ENCODE results near the gene ABCG8.

ABCG8 gene

DNA sequence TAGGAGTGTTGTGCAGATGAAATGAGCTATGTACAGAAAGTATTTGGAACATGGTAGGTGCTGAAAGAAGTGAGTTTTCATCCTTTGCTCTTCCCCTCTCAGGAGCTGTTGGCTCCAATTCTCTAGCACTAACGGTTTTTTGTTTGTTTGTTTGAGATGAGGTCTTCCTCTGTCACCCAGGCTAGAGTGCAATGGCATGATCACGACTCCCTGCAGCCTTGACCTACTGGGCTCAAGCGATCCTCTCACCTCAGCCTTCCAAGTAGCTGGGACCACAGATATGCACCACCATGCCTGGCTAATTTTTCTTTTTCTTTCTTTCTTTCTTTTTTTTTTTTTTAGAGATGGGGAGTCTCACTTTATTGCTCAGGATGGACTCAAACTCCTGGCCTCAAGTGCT is 12.9 kb upstream of the ABCG8 start:
- DNase-seq (ENCODE audit: low read depth in 4 of 4, low spot score in 1 of 4): no peak

- no peak for DNase-seq (ENCODE audit: low read depth in 4 of 4, low spot score in 1 of 4)
Observed at GRCh38 chr2:43826305-43827250, 12.2 kb upstream of the ABCG8 start.

DNA sequence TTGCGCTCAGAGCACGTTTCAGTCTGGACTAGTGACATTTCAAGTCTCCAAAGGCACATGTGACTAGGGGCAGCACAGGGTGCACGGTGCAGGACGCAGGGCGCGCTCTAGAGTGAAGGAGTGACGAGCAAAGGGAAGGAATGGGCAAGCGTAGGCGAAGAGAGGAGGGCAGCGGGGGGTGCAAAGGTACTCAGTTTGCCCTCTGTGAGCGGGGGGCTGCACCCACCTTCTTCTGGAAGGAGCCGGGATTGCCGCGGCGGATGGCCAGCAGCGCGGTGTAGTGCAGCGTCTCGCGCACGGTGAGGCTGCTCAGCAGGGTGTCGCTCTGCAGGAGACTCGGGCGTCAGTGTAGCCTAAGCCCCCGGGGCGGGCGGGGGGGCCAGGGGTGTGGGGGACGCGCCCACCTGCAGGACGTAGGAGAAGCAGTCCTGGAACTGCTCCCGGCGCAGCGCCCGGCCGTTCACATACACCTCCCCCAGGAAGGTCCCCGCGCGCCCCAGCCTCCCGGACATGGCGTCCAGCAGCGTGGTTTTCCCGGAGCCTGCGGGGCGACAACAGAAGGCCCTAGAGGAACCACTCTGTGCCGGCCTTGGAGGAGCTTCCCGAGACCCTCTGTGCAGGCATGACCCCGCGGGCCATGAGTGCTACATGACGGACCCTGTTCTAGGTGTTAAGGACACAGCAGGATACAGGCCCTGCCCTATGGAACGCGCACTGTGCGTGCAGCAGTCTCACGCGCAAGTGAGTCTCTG is 7.1 kb upstream of the ABCG8 start:
- DNase-seq (ENCODE audit: low read depth in 4 of 4, low spot score in 1 of 4): no peak

- no peak for DNase-seq (ENCODE audit: low read depth in 4 of 4, low spot score in 1 of 4)
Observed at GRCh38 chr2:43832457-43832856, 6.3 kb upstream of the ABCG8 start.

GRCh38 chr2:43837033-43837432 is 1.7 kb upstream of the ABCG8 start:
- DNase-seq (ENCODE audit: low read depth in 4 of 4, low spot score in 1 of 4): no peak

GRCh38 chr2:43837831-43838559 is 776 bp upstream of the ABCG8 start:
- DNase-seq (ENCODE audit: low read depth in 4 of 4, low spot score in 1 of 4): no peak

- DNase-seq (ENCODE audit: low read depth in 4 of 4, low spot score in 1 of 4): no peak
Observed at GRCh38 chr2:43839776-43840564, 1.2 kb downstream of the ABCG8 start.

- no peak for DNase-seq (ENCODE audit: low read depth in 4 of 4, low spot score in 1 of 4)
Observed at GRCh38 chr2:43840965-43841364, 2.2 kb downstream of the ABCG8 start.

- no peak for DNase-seq (ENCODE audit: low read depth in 4 of 4, low spot score in 1 of 4)
Observed at GRCh38 chr2:43841949-43842865, 3.4 kb downstream of the ABCG8 start.

DNA sequence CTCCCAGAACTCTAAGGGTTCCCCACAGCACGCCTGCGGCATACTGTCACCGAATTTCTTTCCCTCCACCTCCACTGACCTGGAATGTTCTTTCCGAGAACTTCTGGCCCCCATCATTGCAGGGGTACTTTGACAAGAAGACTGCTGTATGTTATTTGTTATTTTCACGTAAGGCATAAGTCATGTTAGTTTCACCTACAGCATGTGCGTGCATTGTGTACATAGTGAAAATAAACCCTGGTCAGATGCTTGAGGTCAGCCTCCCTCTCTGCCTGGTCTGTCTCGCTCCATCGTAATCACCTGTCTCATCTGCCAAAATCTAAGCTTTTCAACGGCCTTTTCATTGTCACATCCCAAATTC is 4.1 kb downstream of the ABCG8 start:
- DNase-seq (ENCODE audit: low read depth in 4 of 4, low spot score in 1 of 4): no peak

DNA sequence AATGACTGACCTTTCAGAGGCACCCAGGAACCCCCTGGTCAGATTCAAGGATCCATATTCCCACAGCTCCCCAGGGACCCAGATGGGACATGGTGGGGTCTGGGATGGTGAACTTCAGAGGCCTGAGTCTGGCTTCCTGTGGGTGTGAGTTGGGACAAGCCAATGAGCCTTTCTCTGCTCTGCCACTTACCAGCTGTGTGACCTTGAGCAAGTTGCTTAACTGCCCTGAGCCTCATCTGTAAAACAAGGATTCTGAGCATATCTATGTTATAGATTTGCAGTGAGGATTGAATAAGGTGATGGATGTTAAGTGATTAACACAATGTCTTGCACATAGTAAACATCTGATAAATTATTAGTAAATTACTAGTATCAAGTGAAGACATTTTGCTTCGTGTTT is 6.4 kb downstream of the ABCG8 start:
- DNase-seq (ENCODE audit: low read depth in 4 of 4, low spot score in 1 of 4): no peak

- no peak for DNase-seq (ENCODE audit: low read depth in 4 of 4, low spot score in 1 of 4)
Observed at GRCh38 chr2:43846140-43846793, 7.5 kb downstream of the ABCG8 start.

DNA sequence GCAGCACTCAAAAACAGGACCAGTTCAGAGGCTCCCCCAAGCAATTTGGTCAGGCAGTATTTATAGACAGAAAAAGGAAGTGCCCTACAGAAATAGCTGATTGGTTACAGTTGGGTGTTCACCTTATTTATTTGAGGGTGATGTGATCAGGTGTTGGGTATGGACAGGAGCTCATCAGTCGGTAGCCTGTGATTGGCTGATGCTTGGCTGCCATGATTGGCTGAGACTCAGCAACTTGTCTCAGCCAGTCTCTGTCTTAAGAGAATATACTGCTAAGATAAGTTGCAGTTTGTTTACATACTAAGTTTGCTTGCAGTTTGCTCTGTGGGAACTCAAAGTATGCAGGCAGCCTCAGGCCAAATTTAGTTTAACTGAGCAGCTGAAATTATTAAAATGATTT is 9.4 kb downstream of the ABCG8 start:
- DNase-seq (ENCODE audit: low read depth in 4 of 4, low spot score in 1 of 4): no peak

- no peak for DNase-seq (ENCODE audit: low read depth in 4 of 4, low spot score in 1 of 4)
Observed at GRCh38 chr2:43851011-43851980, 12.5 kb downstream of the ABCG8 start.

DNA sequence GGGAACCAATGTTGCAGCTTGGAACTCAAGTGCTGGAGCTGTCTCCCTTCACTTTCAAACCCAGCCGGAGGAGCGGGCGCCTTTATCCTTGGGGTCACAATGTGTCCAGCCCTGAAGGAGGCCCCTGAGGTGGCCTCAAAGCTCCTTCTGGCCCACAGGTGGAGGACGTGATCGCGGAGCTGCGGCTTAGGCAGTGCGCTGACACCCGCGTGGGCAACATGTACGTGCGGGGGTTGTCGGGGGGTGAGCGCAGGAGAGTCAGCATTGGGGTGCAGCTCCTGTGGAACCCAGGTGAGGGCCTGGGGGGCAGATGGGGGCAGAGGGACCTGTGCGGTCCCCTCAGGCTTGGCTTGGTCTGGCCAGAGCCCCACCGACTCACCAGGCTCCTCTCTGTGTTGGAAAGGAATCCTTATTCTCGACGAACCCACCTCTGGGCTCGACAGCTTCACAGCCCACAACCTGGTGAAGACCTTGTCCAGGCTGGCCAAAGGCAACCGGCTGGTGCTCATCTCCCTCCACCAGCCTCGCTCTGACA is 13.5 kb downstream of the ABCG8 start:
- no peak for DNase-seq (ENCODE audit: low read depth in 4 of 4, low spot score in 1 of 4)

DNA sequence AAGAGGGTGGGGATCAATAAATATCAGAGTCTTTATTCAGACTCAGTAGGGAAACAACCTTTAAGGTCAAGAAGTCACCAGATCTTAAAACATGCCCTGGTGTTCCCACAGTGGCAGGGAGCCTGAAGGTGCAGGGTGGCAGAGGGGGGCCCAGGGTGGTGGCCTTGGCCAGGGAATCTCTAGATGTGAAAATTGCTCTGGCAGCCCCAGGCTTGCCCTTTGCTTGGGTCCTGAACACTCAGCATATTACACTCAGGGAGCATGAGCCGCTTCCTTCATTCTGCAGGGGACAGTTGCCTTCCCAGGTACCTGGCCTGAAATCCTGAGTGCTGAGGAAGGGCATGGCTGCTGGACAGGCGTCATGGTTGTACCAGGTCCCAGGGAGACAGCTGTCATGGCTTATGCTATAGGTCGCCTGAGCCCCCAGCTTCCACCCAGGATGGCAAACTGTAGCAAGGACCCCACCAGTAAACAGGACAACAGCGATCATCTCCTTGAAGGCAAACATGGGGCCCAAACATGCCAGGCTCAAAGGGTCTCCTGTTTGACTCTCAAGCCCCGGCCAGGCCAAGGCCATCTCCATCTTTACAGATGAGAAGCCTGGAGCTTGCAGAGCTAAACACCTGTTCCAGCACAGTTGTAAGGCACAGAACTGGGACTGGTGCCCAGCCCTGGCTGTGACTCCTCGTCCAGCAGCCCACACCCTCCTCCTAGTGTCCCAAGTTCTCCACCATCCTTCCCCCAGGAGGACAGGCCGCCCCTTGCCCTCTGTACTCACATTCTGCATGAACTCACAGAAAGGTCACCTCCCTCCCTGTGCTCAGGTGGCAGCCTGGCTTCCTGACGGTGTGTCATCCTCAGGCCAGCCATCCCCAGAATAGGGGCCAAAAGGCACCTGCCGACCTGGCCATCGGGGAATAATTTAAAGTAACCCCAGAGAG is 14.6 kb downstream of the ABCG8 start:
- DNase-seq (ENCODE audit: low read depth in 4 of 4, low spot score in 1 of 4): no peak

DNA sequence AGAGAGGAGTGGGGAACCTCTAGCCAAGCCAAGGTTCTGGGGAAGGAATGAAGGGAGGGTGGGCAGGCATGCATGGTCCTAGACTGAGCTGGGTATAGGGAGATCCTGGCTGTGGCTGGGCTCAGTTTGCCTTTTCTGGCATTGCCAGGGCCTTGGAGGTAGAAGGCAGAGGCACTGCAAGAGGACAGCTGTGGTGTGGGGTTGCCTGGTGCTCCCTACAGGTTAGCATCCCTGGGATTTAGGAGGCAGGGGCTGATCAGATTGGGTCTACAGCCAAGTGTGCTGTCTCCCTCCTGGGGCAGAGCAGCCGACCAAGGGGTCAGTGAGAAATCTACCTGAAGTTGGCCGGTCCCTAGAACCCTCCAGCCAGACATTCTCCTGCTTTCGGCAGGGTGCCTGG is 15.9 kb downstream of the ABCG8 start:
- no peak for DNase-seq (ENCODE audit: low read depth in 4 of 4, low spot score in 1 of 4)
